Lower leg skin (tissue), 3 donors: ENCODE measurements around the gene HAPLN1.

Experiments
- POLR2A ChIP-seq, 2 donors: fragments of 450-650 bp; IDR thresholded peaks; one replicate each; pipeline ENCODE4 v1.6.1; 2016 to 2017; ENCODE audit warnings: antibody characterized with exemption in 2 of 2, mild to moderate bottlenecking in 1 of 2, moderate library complexity in 1 of 2
- TF ChIP-seq, protein P1 (sequence below), 3 donors: fragments of 450-650 bp; IDR thresholded peaks; one replicate each; pipeline ENCODE4 v1.5.1; 2016; ENCODE audit warnings: antibody characterized with exemption in 3 of 3, mild to moderate bottlenecking in 3 of 3, moderate library complexity in 2 of 3

DNA sequence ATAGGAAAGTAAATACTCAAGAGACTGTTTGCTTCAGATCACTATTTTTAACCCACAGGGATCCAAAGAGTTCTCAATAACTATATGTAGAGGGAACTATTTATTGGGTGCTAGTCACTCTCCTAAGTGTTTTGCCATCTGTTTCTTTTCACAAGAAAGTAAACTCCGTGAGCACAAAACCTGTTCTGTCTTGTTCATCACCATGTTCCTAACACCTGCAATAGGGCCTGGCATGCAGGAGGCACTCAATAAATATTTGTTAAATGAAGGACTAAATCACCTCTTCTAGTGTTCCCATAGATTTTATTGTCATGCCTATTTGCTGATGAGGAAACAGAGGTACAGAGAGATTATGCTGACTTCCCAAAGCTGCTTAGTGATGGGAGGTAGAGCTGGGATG, 130.9 kb downstream of the HAPLN1 start:
- TF ChIP-seq POLR2A (IDR thresholded peaks at IDR 0.05): no peak
- TF ChIP-seq, protein P1, sequence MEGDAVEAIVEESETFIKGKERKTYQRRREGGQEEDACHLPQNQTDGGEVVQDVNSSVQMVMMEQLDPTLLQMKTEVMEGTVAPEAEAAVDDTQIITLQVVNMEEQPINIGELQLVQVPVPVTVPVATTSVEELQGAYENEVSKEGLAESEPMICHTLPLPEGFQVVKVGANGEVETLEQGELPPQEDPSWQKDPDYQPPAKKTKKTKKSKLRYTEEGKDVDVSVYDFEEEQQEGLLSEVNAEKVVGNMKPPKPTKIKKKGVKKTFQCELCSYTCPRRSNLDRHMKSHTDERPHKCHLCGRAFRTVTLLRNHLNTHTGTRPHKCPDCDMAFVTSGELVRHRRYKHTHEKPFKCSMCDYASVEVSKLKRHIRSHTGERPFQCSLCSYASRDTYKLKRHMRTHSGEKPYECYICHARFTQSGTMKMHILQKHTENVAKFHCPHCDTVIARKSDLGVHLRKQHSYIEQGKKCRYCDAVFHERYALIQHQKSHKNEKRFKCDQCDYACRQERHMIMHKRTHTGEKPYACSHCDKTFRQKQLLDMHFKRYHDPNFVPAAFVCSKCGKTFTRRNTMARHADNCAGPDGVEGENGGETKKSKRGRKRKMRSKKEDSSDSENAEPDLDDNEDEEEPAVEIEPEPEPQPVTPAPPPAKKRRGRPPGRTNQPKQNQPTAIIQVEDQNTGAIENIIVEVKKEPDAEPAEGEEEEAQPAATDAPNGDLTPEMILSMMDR (IDR thresholded peaks at IDR 0.05): no peak
